CD4-positive, alpha-beta T cell (primary cell): ENCODE data around the gene CPA4. TPM values are rescaled to one million over a fixed set of nuclear protein-coding genes. Genes with fewer than 3 reads are reported as not detected.

ENCODE experiments used
- ATAC-seq: fragments of 200-7000 bp; cut with Tn5 transposase; one replicate; pipeline ENCODE4 v1.10.0; 2022; ENCODE audit warnings: mild to moderate bottlenecking; ENCODE audit not compliant: poor library complexity
- CTCF ChIA-PET: fragments of 350-600 bp; sonication (Branson Sonifier 250); formaldehyde crosslinking; loops from one replicate; lab custom pipeline; 2021; ENCODE audit warnings: antibody characterized with exemption, inconsistent platforms; lab: Charles Lee
- POLR2A ChIA-PET: fragments of 350-600 bp; sonication (Branson Sonifier 250); formaldehyde crosslinking; loops from one replicate; lab custom pipeline; 2021; ENCODE audit warnings: antibody characterized with exemption, inconsistent platforms; lab: Charles Lee
- DNase-seq, 14 experiments: peaks; one replicate each; pipeline ENCODE4 v3.0.0-alpha.2; 2013 to 2020; ENCODE audit warnings: mixed read lengths in 2 of 14
- H3K27ac ChIP-seq, 2 donors: one replicate each; pipeline versions ENCODE4 v1.5.1 to v1.7.0; 2013; ENCODE audit warnings: low read length in 2 of 2, low read depth in 1 of 2, mild to moderate bottlenecking in 1 of 2
- H3K27me3 ChIP-seq, 2 experiments: 1 replicate in 1 of 2; 2 replicates in 1 of 2; pipeline versions ENCODE4 v1.6.1 to v1.7.0; 2013; ENCODE audit warnings: low read length in 2 of 2, control low read depth in 1 of 2, mild to moderate bottlenecking in 1 of 2, moderate library complexity in 1 of 2; ENCODE audit not compliant: insufficient read depth in 2 of 2, control insufficient read depth in 1 of 2
- H3K36me3 ChIP-seq: one replicate; pipeline ENCODE4 v1.6.1; 2013; ENCODE audit warnings: low read length, control low read depth; ENCODE audit not compliant: insufficient read depth
- H3K4me1 ChIP-seq: one replicate; pipeline ENCODE4 v1.6.1; 2013; ENCODE audit warnings: low read length, control low read depth; ENCODE audit not compliant: insufficient read depth
- H3K4me3 ChIP-seq: one replicate; pipeline ENCODE4 v1.5.1; 2013; ENCODE audit warnings: mild to moderate bottlenecking, low read length, moderate library complexity
- H3K9me3 ChIP-seq, 2 experiments: 1 replicate in 1 of 2; 2 replicates in 1 of 2; pipeline versions ENCODE4 v1.6.1 to v1.7.0; 2013; ENCODE audit warnings: low read length in 2 of 2, mild to moderate bottlenecking in 2 of 2, control low read depth in 1 of 2, moderate library complexity in 1 of 2; ENCODE audit not compliant: control insufficient read depth in 1 of 2, insufficient read depth in 1 of 2
- H3K27ac Mint-ChIP-seq: one replicate; pipeline ENCODE4 v1.8.0; 2020; ENCODE audit warnings: mixed read lengths
- H3K27me3 Mint-ChIP-seq: one replicate; pipeline ENCODE4 v1.8.0; 2021; ENCODE audit warnings: mixed read lengths
- H3K36me3 Mint-ChIP-seq: one replicate; pipeline ENCODE4 v1.8.0; 2021; ENCODE audit warnings: low read depth, mixed read lengths
- H3K4me1 Mint-ChIP-seq: one replicate; pipeline ENCODE4 v1.8.0; 2021; ENCODE audit warnings: low read depth, mixed read lengths
- H3K4me3 Mint-ChIP-seq: one replicate; pipeline ENCODE4 v1.8.0; 2020; ENCODE audit warnings: mild to moderate bottlenecking, mixed read lengths
- H3K9me3 Mint-ChIP-seq: one replicate; pipeline ENCODE4 v1.8.0; 2020; ENCODE audit warnings: mixed read lengths
- CTCF ChIP-seq: fragments of 200-600 bp; IDR thresholded peaks from one replicate; pipeline ENCODE4 v1.8.0; 2022; ENCODE audit warnings: antibody characterized with exemption, mild to moderate bottlenecking
- intact Hi-C, 2 experiments: fragments of 100-400 bp; cut with DNase I in 1 of 2; cut with micrococcal nuclease in 1 of 2; formaldehyde crosslinking; loops; one replicate each; pipeline versions ENCODE4 v1.15.1 to v1.9.0; 2023 to 2025; cut with DNase I, micrococcal nuclease
- total RNA-seq, 174 experiments: library from RNA in 2 of 174; stranded (reverse) in 2 of 174; gene quantifications; one replicate each; pipeline ENCODE4 v1.2.3 and lab custom pipeline; 2021 to 2026

Gene CPA4
- total RNA-seq, 2 experiments from 2014 or later, result not detected

- Histone ChIP-seq H3K4me1 (peaks cover 10% of the 10 kb centered on the region), H3K27ac (no peak overlapping the region), H3K9me3 (peaks cover 10 to 11% of the 10 kb centered on the region in 2 experiments), H3K4me3 (no peak overlapping the region), H3K27me3 (peaks cover 0 to 2% of the 10 kb centered on the region in 2 experiments), H3K36me3 (no peaks in the 10 kb centered on the region)
- TF ChIP-seq CTCF, result no peak
- intact Hi-C loops, result no loop called here
- ATAC-seq, result no peak
- H3K27ac Mint-ChIP-seq, result no peak overlapping the region
- no peaks in the 10 kb centered on the region for H3K27me3 Mint-ChIP-seq
- no peak overlapping the region for H3K4me3 Mint-ChIP-seq
- peaks cover 1% of the 10 kb centered on the region for H3K4me1 Mint-ChIP-seq
- ChIA-PET CTCF (no interaction called here), POLR2A (no interaction called here)
- peaks cover 5% of the 10 kb centered on the region for H3K9me3 Mint-ChIP-seq
- H3K36me3 Mint-ChIP-seq, result no peaks in the 10 kb centered on the region
- DNase-seq, result no peak
These were observed 68.7 kb downstream of the CPA4 start for GRCh38 chr7:130361681-130362080.

GRCh38 chr7:130362251-130362816, 69.4 kb downstream of the CPA4 start:
- no peak overlapping the region for H3K4me3 Mint-ChIP-seq
- H3K36me3 Mint-ChIP-seq, result no peaks in the 10 kb centered on the region
- no peak overlapping the region for H3K27ac ChIP-seq
- H3K4me1 Mint-ChIP-seq, result peaks cover 8% of the 10 kb centered on the region
- TF ChIP-seq CTCF, result no peak
- H3K4me1 ChIP-seq, result peaks cover 15% of the 10 kb centered on the region
- no peak overlapping the region for H3K27ac Mint-ChIP-seq
- no peak for DNase-seq
- H3K27me3 Mint-ChIP-seq, result no peaks in the 10 kb centered on the region
- ChIA-PET CTCF (no interaction called here), POLR2A (no interaction called here)
- no peak overlapping the region for H3K4me3 ChIP-seq
- H3K36me3 ChIP-seq, result no peaks in the 10 kb centered on the region
- H3K27me3 ChIP-seq, result peaks cover 0 to 2% of the 10 kb centered on the region in 2 experiments
- no peak for ATAC-seq
- H3K9me3 Mint-ChIP-seq, result peaks cover 5% of the 10 kb centered on the region
- peaks cover 10 to 11% of the 10 kb centered on the region in 2 experiments for H3K9me3 ChIP-seq
- intact Hi-C loops, result no loop called here

- H3K4me3 Mint-ChIP-seq, result no peak overlapping the region
- H3K4me3 ChIP-seq, result no peak overlapping the region
- H3K9me3 Mint-ChIP-seq, result peaks cover 5% of the 10 kb centered on the region
- peaks cover 14% of the 10 kb centered on the region for H3K4me1 Mint-ChIP-seq
- intact Hi-C loops, result no loop called here
- no peak for TF ChIP-seq CTCF
- ChIA-PET POLR2A (no interaction called here), CTCF (no interaction called here)
- DNase-seq (no peak), ATAC-seq (no peak)
- H3K27ac ChIP-seq, result no peak overlapping the region
- no peaks in the 10 kb centered on the region for H3K36me3 Mint-ChIP-seq
- no peaks in the 10 kb centered on the region for H3K27me3 Mint-ChIP-seq
- peaks cover 10 to 11% of the 10 kb centered on the region in 2 experiments for H3K9me3 ChIP-seq
- H3K27ac Mint-ChIP-seq, result no peak overlapping the region
- no peaks in the 10 kb centered on the region for H3K36me3 ChIP-seq
- peaks cover 18% of the 10 kb centered on the region for H3K4me1 ChIP-seq
- H3K27me3 ChIP-seq, result peaks cover 0 to 2% of the 10 kb centered on the region in 2 experiments
These were observed 70.3 kb downstream of the CPA4 start for GRCh38 chr7:130363026-130363847.
